ENCODE data around the gene MAP6. TPM values are rescaled to one million over a fixed set of nuclear protein-coding genes. Genes with fewer than 3 reads are reported as not detected.
A peak's percentile ranks its signal among the peaks of the same experiment; 100 is the strongest.
"Not testable (repeated sequence)": the region's sequence is repeated elsewhere in the genome, so short reads cannot be mapped to it uniquely, and the experiment has no call there.

The MAP6 gene
- total and polyA plus RNA-seq, 9 donors, result 6.1 to 13.4 (median 9.8) TPM

- Histone ChIP-seq H3K9me3 (replicated peaks; ENCODE audit: control insufficient read depth, low read depth, low read length) (no peaks in the 10 kb centered on the region), H3K27me3 (ENCODE audit: control insufficient read depth, insufficient read depth, low read length) (peaks cover 3% of the 10 kb centered on the region), H3K4me1 (ENCODE audit: control insufficient read depth, insufficient read depth, low read length) (no peaks in the 10 kb centered on the region), H3K27ac (ENCODE audit: low read length) (no peak overlapping the region), H3K36me3 (ENCODE audit: control insufficient read depth, insufficient read depth, low read length) (no peaks in the 10 kb centered on the region), H3K4me3 (ENCODE audit: low read length) (no peak overlapping the region)
- WGBS (ENCODE audit: insufficient coverage), result no CpG with 5 or more reads among the region's 2 CpGs
- DNase-seq, result peak; percentile 20
These were observed 32.1 kb upstream of the MAP6 start for GRCh38 chr11:75700940-75701339.

- H3K27ac ChIP-seq (ENCODE audit: low read length), result no peak overlapping the region
- peaks cover 3% of the 10 kb centered on the region for H3K27me3 ChIP-seq (ENCODE audit: control insufficient read depth, insufficient read depth, low read length)
- no peak overlapping the region for H3K4me3 ChIP-seq (ENCODE audit: low read length)
- no peaks in the 10 kb centered on the region for H3K4me1 ChIP-seq (ENCODE audit: control insufficient read depth, insufficient read depth, low read length)
- 75% methylated on average over 1 of the region's 4 CpGs for WGBS (ENCODE audit: insufficient coverage)
- no peaks in the 10 kb centered on the region for H3K9me3 ChIP-seq (replicated peaks; ENCODE audit: control insufficient read depth, low read depth, low read length)
- no peaks in the 10 kb centered on the region for H3K36me3 ChIP-seq (ENCODE audit: control insufficient read depth, insufficient read depth, low read length)
- no peak for DNase-seq
These were observed 29.2 kb upstream of the MAP6 start for GRCh38 chr11:75697906-75698581.

GRCh38 chr11:75691804-75692203 is 23.0 kb upstream of the MAP6 start:
- 100% methylated on average over 1 of the region's 4 CpGs for WGBS (ENCODE audit: insufficient coverage)
- H3K27me3 ChIP-seq (ENCODE audit: control insufficient read depth, insufficient read depth, low read length), result peaks cover 8% of the 10 kb centered on the region
- no peak overlapping the region for H3K27ac ChIP-seq (ENCODE audit: low read length)
- no peak for DNase-seq
- H3K4me1 ChIP-seq (ENCODE audit: control insufficient read depth, insufficient read depth, low read length), result no peaks in the 10 kb centered on the region
- H3K4me3 ChIP-seq (ENCODE audit: low read length), result no peak overlapping the region
- no peaks in the 10 kb centered on the region for H3K36me3 ChIP-seq (ENCODE audit: control insufficient read depth, insufficient read depth, low read length)
- no peaks in the 10 kb centered on the region for H3K9me3 ChIP-seq (replicated peaks; ENCODE audit: control insufficient read depth, low read depth, low read length)

- DNase-seq, result no peak
- H3K4me1 ChIP-seq (ENCODE audit: control insufficient read depth, insufficient read depth, low read length), result no peaks in the 10 kb centered on the region
- H3K36me3 ChIP-seq (ENCODE audit: control insufficient read depth, insufficient read depth, low read length), result no peaks in the 10 kb centered on the region
- peaks cover 8% of the 10 kb centered on the region for H3K27me3 ChIP-seq (ENCODE audit: control insufficient read depth, insufficient read depth, low read length)
- H3K27ac ChIP-seq (ENCODE audit: low read length), result no peak overlapping the region
- H3K9me3 ChIP-seq (replicated peaks; ENCODE audit: control insufficient read depth, low read depth, low read length), result peaks cover 2% of the 10 kb centered on the region
- H3K4me3 ChIP-seq (ENCODE audit: low read length), result no peak overlapping the region
- 100% methylated on average over 1 of the region's 3 CpGs for WGBS (ENCODE audit: insufficient coverage)
These were observed 21.2 kb upstream of the MAP6 start for GRCh38 chr11:75689863-75690609.

GRCh38 chr11:75683856-75684255 is 15.0 kb upstream of the MAP6 start:
- H3K27ac ChIP-seq (ENCODE audit: low read length); H3K4me1 ChIP-seq (ENCODE audit: control insufficient read depth, insufficient read depth, low read length); H3K4me3 ChIP-seq (ENCODE audit: low read length); H3K9me3 ChIP-seq (replicated peaks; ENCODE audit: control insufficient read depth, low read depth, low read length); H3K36me3 ChIP-seq (ENCODE audit: control insufficient read depth, insufficient read depth, low read length); DNase-seq: not testable (repeated sequence)
- H3K27me3 ChIP-seq (ENCODE audit: control insufficient read depth, insufficient read depth, low read length), result peaks cover 13% of the 10 kb centered on the region
- WGBS (ENCODE audit: insufficient coverage), result no CpG with 5 or more reads among the region's 1 CpG

GRCh38 chr11:75679566-75679965 is 10.7 kb upstream of the MAP6 start:
- no peaks in the 10 kb centered on the region for H3K9me3 ChIP-seq (replicated peaks; ENCODE audit: control insufficient read depth, low read depth, low read length)
- no peaks in the 10 kb centered on the region for H3K36me3 ChIP-seq (ENCODE audit: control insufficient read depth, insufficient read depth, low read length)
- peaks cover 20% of the 10 kb centered on the region for H3K27me3 ChIP-seq (ENCODE audit: control insufficient read depth, insufficient read depth, low read length)
- WGBS (ENCODE audit: insufficient coverage), result 88% methylated on average over 9 of the region's 11 CpGs
- no peak overlapping the region for H3K27ac ChIP-seq (ENCODE audit: low read length)
- no peak overlapping the region for H3K4me3 ChIP-seq (ENCODE audit: low read length)
- no peak for DNase-seq
- H3K4me1 ChIP-seq (ENCODE audit: control insufficient read depth, insufficient read depth, low read length), result no peaks in the 10 kb centered on the region

GRCh38 chr11:75678620-75679259 is 9.9 kb upstream of the MAP6 start:
- WGBS (ENCODE audit: insufficient coverage), result 75% methylated on average over 14 of the region's 17 CpGs
- Histone ChIP-seq H3K27me3 (ENCODE audit: control insufficient read depth, insufficient read depth, low read length) (peaks cover 23% of the 10 kb centered on the region), H3K4me3 (ENCODE audit: low read length) (no peak overlapping the region), H3K4me1 (ENCODE audit: control insufficient read depth, insufficient read depth, low read length) (no peaks in the 10 kb centered on the region), H3K36me3 (ENCODE audit: control insufficient read depth, insufficient read depth, low read length) (no peaks in the 10 kb centered on the region), H3K9me3 (replicated peaks; ENCODE audit: control insufficient read depth, low read depth, low read length) (peaks cover 5% of the 10 kb centered on the region), H3K27ac (ENCODE audit: low read length) (no peak overlapping the region)
- DNase-seq, result no peak

- no peak overlapping the region for H3K27ac ChIP-seq (ENCODE audit: low read length)
- WGBS (ENCODE audit: insufficient coverage), result 57% methylated on average over 12 of the region's 12 CpGs
- H3K4me1 ChIP-seq (ENCODE audit: control insufficient read depth, insufficient read depth, low read length), result no peaks in the 10 kb centered on the region
- H3K9me3 ChIP-seq (replicated peaks; ENCODE audit: control insufficient read depth, low read depth, low read length), result peaks cover 5% of the 10 kb centered on the region
- H3K36me3 ChIP-seq (ENCODE audit: control insufficient read depth, insufficient read depth, low read length), result no peaks in the 10 kb centered on the region
- no peak for DNase-seq
- no peak overlapping the region for H3K4me3 ChIP-seq (ENCODE audit: low read length)
- peaks cover 23% of the 10 kb centered on the region for H3K27me3 ChIP-seq (ENCODE audit: control insufficient read depth, insufficient read depth, low read length)
These were observed 9.1 kb upstream of the MAP6 start for GRCh38 chr11:75677909-75678308.

GRCh38 chr11:75677275-75677674 is 8.4 kb upstream of the MAP6 start:
- H3K27ac ChIP-seq (ENCODE audit: low read length), result no peak overlapping the region
- no peaks in the 10 kb centered on the region for H3K36me3 ChIP-seq (ENCODE audit: control insufficient read depth, insufficient read depth, low read length)
- H3K9me3 ChIP-seq (replicated peaks; ENCODE audit: control insufficient read depth, low read depth, low read length), result peaks cover 5% of the 10 kb centered on the region
- peaks cover 23% of the 10 kb centered on the region for H3K27me3 ChIP-seq (ENCODE audit: control insufficient read depth, insufficient read depth, low read length)
- H3K4me1 ChIP-seq (ENCODE audit: control insufficient read depth, insufficient read depth, low read length), result no peaks in the 10 kb centered on the region
- DNase-seq, result no peak
- no CpG with 5 or more reads among the region's 1 CpG for WGBS (ENCODE audit: insufficient coverage)
- no peak overlapping the region for H3K4me3 ChIP-seq (ENCODE audit: low read length)

- DNase-seq, result peak; percentile 16
- Histone ChIP-seq H3K4me1 (ENCODE audit: control insufficient read depth, insufficient read depth, low read length) (peaks cover 3% of the 10 kb centered on the region), H3K4me3 (ENCODE audit: low read length) (no peak overlapping the region), H3K27ac (ENCODE audit: low read length) (no peak overlapping the region), H3K9me3 (replicated peaks; ENCODE audit: control insufficient read depth, low read depth, low read length) (peaks cover 5% of the 10 kb centered on the region), H3K27me3 (ENCODE audit: control insufficient read depth, insufficient read depth, low read length) (peaks cover 31% of the 10 kb centered on the region), H3K36me3 (ENCODE audit: control insufficient read depth, insufficient read depth, low read length) (no peaks in the 10 kb centered on the region)
- no CpG with 5 or more reads among the region's 4 CpGs for WGBS (ENCODE audit: insufficient coverage)
These were observed 5.2 kb upstream of the MAP6 start for GRCh38 chr11:75673977-75674582.

Measured in muscle of leg (tissue), 11 donors.